HepG2 (cell line): ENCODE results near the gene NECTIN2. TPM values are rescaled to one million over a fixed set of nuclear protein-coding genes. Genes with fewer than 3 reads are reported as not detected.
A peak's percentile ranks its signal among the peaks of the same experiment; 100 is the strongest.

ENCODE experiments used
- ARNT ChIP-seq: fragments of 450-650 bp; IDR thresholded peaks from 2 replicates; pipeline ENCODE4 v1.6.1; 2017
- CENPX ChIP-seq: sonication (generic); formaldehyde crosslinking; IDR thresholded peaks from 2 replicates; pipeline ENCODE4 v1.9.0; 2021; ENCODE audit warnings: mild to moderate bottlenecking, missing genetic modification reagents, moderate library complexity
- CHD2 ChIP-seq: IDR thresholded peaks from 2 replicates; pipeline ENCODE4 v1.6.1; 2011; ENCODE audit warnings: low read depth, low read length, improper control_type of control experiment
- DRAP1 ChIP-seq: IDR thresholded peaks from 2 replicates; pipeline ENCODE4 v1.6.1; 2016; ENCODE audit warnings: missing genetic modification reagents, missing compliant biosample characterization
- ELK4 ChIP-seq: sonication (generic); formaldehyde crosslinking; IDR thresholded peaks from 2 replicates; pipeline ENCODE4 v1.9.0; 2021; ENCODE audit warnings: missing genetic modification reagents, borderline replicate concordance
- FOSL2 ChIP-seq: sonication (generic); formaldehyde crosslinking; IDR thresholded peaks from 2 replicates; pipeline ENCODE4 v1.4.0; 2020; ENCODE audit warnings: missing genetic modification reagents
- KLF12 ChIP-seq: sonication (generic); formaldehyde crosslinking; IDR thresholded peaks from 2 replicates; pipeline ENCODE4 v1.4.0; 2020; ENCODE audit warnings: missing genetic modification reagents, borderline replicate concordance
- MATR3 ChIP-seq: sonication (generic); formaldehyde crosslinking; IDR thresholded peaks from 2 replicates; pipeline ENCODE4 v1.4.0; 2020; ENCODE audit warnings: missing genetic modification reagents
- MTA3 ChIP-seq: sonication (generic); formaldehyde crosslinking; IDR thresholded peaks from 2 replicates; pipeline ENCODE4 v1.4.0; 2020; ENCODE audit warnings: missing genetic modification reagents
- PCBP1 ChIP-seq: fragments of 200-400 bp; formaldehyde crosslinking; IDR thresholded peaks from 2 replicates; pipeline ENCODE4 v1.6.1; 2017; ENCODE audit warnings: mild to moderate bottlenecking, low read depth, low read length, borderline replicate concordance
- POLR2A ChIP-seq, 2 experiments: IDR thresholded peaks; 2 replicates each; pipeline ENCODE4 v1.6.1; 2011; ENCODE audit warnings: low read depth in 2 of 2, low read length in 2 of 2, mild to moderate bottlenecking in 1 of 2, moderate library complexity in 1 of 2; ENCODE audit not compliant: insufficient read depth in 1 of 2
- SETDB1 ChIP-seq: sonication (generic); formaldehyde crosslinking; IDR thresholded peaks from 2 replicates; pipeline ENCODE4 v1.5.1; 2020; ENCODE audit warnings: missing genetic modification reagents, mild to moderate bottlenecking, borderline replicate concordance
- ZFP41 ChIP-seq: sonication (generic); formaldehyde crosslinking; IDR thresholded peaks from 2 replicates; pipeline ENCODE4 v1.4.0; 2020; ENCODE audit warnings: mild to moderate bottlenecking, missing genetic modification reagents, borderline replicate concordance
- ZKSCAN8 ChIP-seq: IDR thresholded peaks from 2 replicates; pipeline ENCODE4 v1.6.1; 2016; ENCODE audit warnings: borderline replicate concordance, missing genetic modification reagents, missing compliant biosample characterization
- ZNF34 ChIP-seq: sonication (generic); formaldehyde crosslinking; IDR thresholded peaks from 2 replicates; pipeline ENCODE4 v1.4.0; 2020; ENCODE audit warnings: mild to moderate bottlenecking, missing genetic modification reagents, borderline replicate concordance
- ZNF350 ChIP-seq: sonication (generic); formaldehyde crosslinking; IDR thresholded peaks from 2 replicates; pipeline ENCODE4 v1.4.0; 2020; ENCODE audit warnings: mild to moderate bottlenecking, low read depth, missing genetic modification reagents, borderline replicate concordance
- ZNF451 ChIP-seq: sonication (generic); formaldehyde crosslinking; IDR thresholded peaks from 2 replicates; pipeline ENCODE4 v1.5.0; 2020; ENCODE audit warnings: mild to moderate bottlenecking, missing genetic modification reagents
- ZNF501 ChIP-seq: sonication (generic); formaldehyde crosslinking; IDR thresholded peaks from 2 replicates; pipeline ENCODE4 v1.5.1; 2020; ENCODE audit warnings: mild to moderate bottlenecking, moderate library complexity, missing genetic modification reagents
- ZNF572 ChIP-seq: sonication (generic); formaldehyde crosslinking; IDR thresholded peaks from 2 replicates; pipeline ENCODE4 v1.5.1; 2020; ENCODE audit warnings: mild to moderate bottlenecking, missing genetic modification reagents
- ZNF782 ChIP-seq: sonication (generic); formaldehyde crosslinking; IDR thresholded peaks from 2 replicates; pipeline ENCODE4 v1.4.0; 2020; ENCODE audit warnings: missing genetic modification reagents, mild to moderate bottlenecking, borderline replicate concordance
- ZSCAN21 ChIP-seq: sonication (generic); formaldehyde crosslinking; IDR thresholded peaks from 2 replicates; pipeline ENCODE4 v1.8.0; 2022; ENCODE audit warnings: mild to moderate bottlenecking, missing genetic modification reagents, moderate library complexity, borderline replicate concordance
- polyA plus RNA-seq, 8 experiments: library from polyadenylated mRNA; depleted of rRNA in 3 of 8; stranded (reverse) in 7 of 8; unstranded in 1 of 8; fragments of >200 nt; fragmentation: Illumina TruSeq in 4 of 8; extraction: Trizol in 4 of 8; gene quantifications; 2 replicates each; pipeline versions ENCODE4 v1.2.1 to v1.2.3, GENCODE V29; 2011 to 2016; ENCODE audit warnings: low read depth in 4 of 8, missing spikeins in 1 of 8, mixed read lengths in 1 of 8; ENCODE audit not compliant: insufficient read depth in 1 of 8
- total RNA-seq, 5 experiments: library from RNA; depleted of rRNA; stranded (reverse); fragments of >200 nt; fragmentation: Illumina TruSeq; extraction: Trizol; gene quantifications; 2 replicates each; pipeline ENCODE4 v1.2.3, GENCODE V29; 2016; ENCODE audit warnings: low read depth in 1 of 5
- TF ChIP-seq, protein P1 (sequence below): sonication (generic); formaldehyde crosslinking; IDR thresholded peaks from 2 replicates; pipeline ENCODE4 v1.4.0; 2020; ENCODE audit warnings: missing genetic modification reagents
- TF ChIP-seq, protein P2 (sequence below): sonication (generic); formaldehyde crosslinking; conservative IDR thresholded peaks from 2 replicates; pipeline ENCODE4 v1.8.1; 2023; ENCODE audit warnings: missing genetic modification reagents

Gene NECTIN2
- total and polyA plus RNA-seq, 2 of the 13 experiments (the other 11 are each of a cell fraction or from before 2014, with no cell fraction given), result 75.4 to 114 TPM

GRCh38 chr19:44904426-44904994, 58.4 kb downstream of the NECTIN2 start (continued):
- TF ChIP-seq ZNF451 (CRISPR knock-in tag) (no peak; the same call in 1 of the 2 replicates), MATR3 (CRISPR knock-in tag) (no peak), ZKSCAN8 (CRISPR knock-in tag) (no peak), ARNT (no peak), CENPX (CRISPR knock-in tag) (no peak), ZFP41 (no peak), ZNF572 (CRISPR knock-in tag) (0 out of 2 replicates have a peak, but pooled peaks have one; percentile 11), ZNF501 (CRISPR knock-in tag) (0 out of 2 replicates have a peak, but pooled peaks have one; percentile 13), ELK4 (CRISPR knock-in tag) (no peak), FOSL2 (CRISPR knock-in tag) (no peak), ZNF350 (CRISPR knock-in tag) (no peak), KLF12 (no peak), ZNF782 (CRISPR knock-in tag) (no peak), SETDB1 (no peak), CHD2 (no peak), ZSCAN21 (CRISPR knock-in tag) (0 out of 2 replicates have a peak, but pooled peaks have one; percentile 12), MTA3 (no peak), ZNF34 (no peak), DRAP1 (CRISPR knock-in tag) (no peak), PCBP1 (no peak), POLR2A (IDR thresholded peaks at IDR 0.05; ENCODE audit: insufficient read depth in 1 of 2, low read depth in 2 of 2, low read length in 2 of 2) (peak; percentile 34 to 50; a peak in 3 of 4 replicates)
- TF ChIP-seq, protein P1, sequence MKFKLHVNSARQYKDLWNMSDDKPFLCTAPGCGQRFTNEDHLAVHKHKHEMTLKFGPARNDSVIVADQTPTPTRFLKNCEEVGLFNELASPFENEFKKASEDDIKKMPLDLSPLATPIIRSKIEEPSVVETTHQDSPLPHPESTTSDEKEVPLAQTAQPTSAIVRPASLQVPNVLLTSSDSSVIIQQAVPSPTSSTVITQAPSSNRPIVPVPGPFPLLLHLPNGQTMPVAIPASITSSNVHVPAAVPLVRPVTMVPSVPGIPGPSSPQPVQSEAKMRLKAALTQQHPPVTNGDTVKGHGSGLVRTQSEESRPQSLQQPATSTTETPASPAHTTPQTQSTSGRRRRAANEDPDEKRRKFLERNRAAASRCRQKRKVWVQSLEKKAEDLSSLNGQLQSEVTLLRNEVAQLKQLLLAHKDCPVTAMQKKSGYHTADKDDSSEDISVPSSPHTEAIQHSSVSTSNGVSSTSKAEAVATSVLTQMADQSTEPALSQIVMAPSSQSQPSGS (CRISPR knock-in tag), result no peak
- TF ChIP-seq, protein P2, sequence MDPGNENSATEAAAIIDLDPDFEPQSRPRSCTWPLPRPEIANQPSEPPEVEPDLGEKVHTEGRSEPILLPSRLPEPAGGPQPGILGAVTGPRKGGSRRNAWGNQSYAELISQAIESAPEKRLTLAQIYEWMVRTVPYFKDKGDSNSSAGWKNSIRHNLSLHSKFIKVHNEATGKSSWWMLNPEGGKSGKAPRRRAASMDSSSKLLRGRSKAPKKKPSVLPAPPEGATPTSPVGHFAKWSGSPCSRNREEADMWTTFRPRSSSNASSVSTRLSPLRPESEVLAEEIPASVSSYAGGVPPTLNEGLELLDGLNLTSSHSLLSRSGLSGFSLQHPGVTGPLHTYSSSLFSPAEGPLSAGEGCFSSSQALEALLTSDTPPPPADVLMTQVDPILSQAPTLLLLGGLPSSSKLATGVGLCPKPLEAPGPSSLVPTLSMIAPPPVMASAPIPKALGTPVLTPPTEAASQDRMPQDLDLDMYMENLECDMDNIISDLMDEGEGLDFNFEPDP, result no peak
